GM23248 (cell line): ENCODE data around the gene SSR1.

Source experiments
- EZH2 ChIP-seq: fragments of 200-600 bp; sonication (generic); IDR thresholded peaks from 2 replicates; pipeline ENCODE4 v1.6.1; 2018; ENCODE audit warnings: antibody characterized with exemption, mild to moderate bottlenecking; ENCODE audit not compliant: insufficient read depth, poor library complexity, severe bottlenecking
- EZH2phosphoT487 ChIP-seq: fragments of 200-600 bp; sonication (generic); IDR thresholded peaks from 2 replicates; pipeline ENCODE4 v1.6.1; 2018; ENCODE audit warnings: antibody characterized with exemption, moderate library complexity, mild to moderate bottlenecking, low read depth; ENCODE audit not compliant: insufficient read depth

- TF ChIP-seq EZH2 (no peak), EZH2phosphoT487 (no peak)
Observed at GRCh38 chr6:7276199-7276524, 36.8 kb downstream of the SSR1 start.
